ELF-1 (cell line): ENCODE results near the gene IFNA6.
"Not testable (repeated sequence)": the region's sequence is repeated elsewhere in the genome, so short reads cannot be mapped to it uniquely, and the experiment has no call there.

Experiments
- DNase-seq: peaks from one replicate; pipeline ENCODE4 v3.0.0-alpha.2; 2016; ENCODE audit warnings: low read depth, low spot score

IFNA6 gene

DNA sequence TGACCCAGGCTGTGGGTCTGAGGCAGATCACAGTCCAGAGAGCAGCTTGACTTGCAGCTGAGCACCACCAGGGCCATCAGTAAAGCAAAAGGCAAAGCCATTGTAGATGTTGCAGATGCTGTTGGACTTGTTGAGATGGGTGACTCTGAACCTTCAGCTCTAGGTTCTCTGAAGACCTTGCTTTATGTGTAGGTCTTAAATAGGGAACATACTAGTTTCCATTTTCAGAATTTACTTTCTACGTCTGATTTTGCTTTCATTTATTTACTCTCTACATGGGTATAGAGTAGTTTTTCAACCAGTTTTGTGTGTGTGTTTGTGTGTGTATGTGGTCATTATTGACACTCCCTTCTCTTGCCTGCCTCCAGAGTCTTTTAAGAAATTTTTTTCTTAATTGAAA lies at the start of gene IFNA6:
Gene IFNA6, minus strand, starts transcription at position 101 of the 400 bp plus-strand sequence. Its CDS starts 0 bp downstream, at position 101.
- no peak for DNase-seq

DNA sequence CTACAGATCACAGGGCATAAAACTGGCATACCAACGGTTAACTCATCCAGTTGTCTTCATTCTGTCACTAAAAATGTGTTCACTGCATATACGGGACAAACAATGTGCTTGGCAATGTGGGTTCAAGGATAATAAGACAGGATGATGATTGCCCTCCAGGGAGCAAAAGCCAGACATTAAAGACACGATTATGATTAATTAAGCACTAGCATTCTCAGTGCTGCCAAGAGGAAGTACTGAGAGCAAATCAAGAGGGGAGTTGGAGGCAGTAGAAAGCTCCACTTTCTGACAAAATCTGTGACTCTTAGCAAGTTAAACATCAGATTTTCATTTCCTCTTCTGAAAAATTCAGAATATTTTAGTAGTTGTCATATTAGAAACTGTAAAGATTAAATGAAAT lies 49.3 kb upstream of the IFNA6 start:
- DNase-seq: no peak

DNA sequence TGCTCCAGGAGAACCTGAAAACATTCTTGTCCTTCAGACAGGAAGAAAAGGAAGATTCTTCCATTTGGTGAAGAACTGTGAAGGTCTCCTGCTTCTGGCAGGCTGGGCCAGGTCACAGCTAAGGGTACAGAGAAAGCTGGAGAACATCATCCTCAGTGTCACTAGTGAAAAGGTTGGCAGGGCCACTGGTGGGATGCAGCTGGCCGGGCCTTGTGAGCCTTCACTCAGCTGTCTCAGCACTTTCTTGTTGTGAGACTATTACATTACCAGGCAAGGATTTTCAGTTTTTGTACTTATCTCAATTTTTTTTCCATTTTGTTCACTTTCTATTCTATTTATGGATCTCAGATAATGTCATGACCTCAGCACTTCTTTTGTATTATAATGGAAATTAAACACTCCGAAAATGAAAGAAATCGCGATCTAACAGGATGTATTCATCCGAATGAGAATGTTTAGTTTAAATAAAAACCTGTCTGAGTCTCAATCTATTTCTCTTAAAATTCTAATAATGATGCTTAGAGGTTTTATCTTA lies 48.3 kb upstream of the IFNA6 start:
- DNase-seq: no peak

- peak; percentile 76 for DNase-seq
Observed at GRCh38 chr9:21395778-21396717, 45.4 kb upstream of the IFNA6 start.

- peak; percentile 32 for DNase-seq
Observed at GRCh38 chr9:21392270-21392669, 41.6 kb upstream of the IFNA6 start.

GRCh38 chr9:21385131-21385670 lies 34.5 kb upstream of the IFNA6 start, which contains the start of gene IFNA2:
IFNA2 (minus strand) TSS chr9:21385398; CDS start chr9:21385329, 69 bp downstream.
- no peak for DNase-seq

GRCh38 chr9:21383627-21384026 lies 32.9 kb upstream of the IFNA6 start:
- DNase-seq: no peak

GRCh38 chr9:21381448-21382339 lies 31.0 kb upstream of the IFNA6 start:
- DNase-seq: peak; percentile 65

- not testable (repeated sequence) for DNase-seq
Observed at GRCh38 chr9:21371467-21371866, 20.8 kb upstream of the IFNA6 start.

GRCh38 chr9:21367957-21368356 lies 17.3 kb upstream of the IFNA6 start, which contains the start of gene IFNA13:
IFNA13 (minus strand) TSS chr9:21368057; CDS start chr9:21368010, 47 bp downstream.
- no peak for DNase-seq

DNA sequence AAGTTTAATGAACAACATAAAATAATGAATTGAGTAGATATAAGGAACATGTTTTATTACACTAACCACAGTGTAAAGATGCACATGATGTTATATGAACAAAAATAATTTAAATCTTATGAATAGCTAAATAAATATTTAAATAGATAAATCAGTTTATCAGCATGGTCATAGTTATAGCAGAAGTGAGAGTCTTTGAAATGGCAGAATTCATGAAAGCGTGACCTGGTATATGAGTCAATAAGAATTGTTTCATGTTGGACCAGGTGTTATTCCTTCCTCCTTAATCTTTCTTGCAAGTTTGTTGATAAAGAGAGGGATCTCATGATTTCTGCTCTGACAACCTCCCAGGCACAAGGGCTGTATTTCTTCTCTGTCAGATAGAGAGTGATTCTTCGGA lies 16.5 kb upstream of the IFNA6 start:
- DNase-seq: not testable (repeated sequence)

- DNase-seq: no peak
Observed at GRCh38 chr9:21362287-21362686, 11.6 kb upstream of the IFNA6 start.

DNA sequence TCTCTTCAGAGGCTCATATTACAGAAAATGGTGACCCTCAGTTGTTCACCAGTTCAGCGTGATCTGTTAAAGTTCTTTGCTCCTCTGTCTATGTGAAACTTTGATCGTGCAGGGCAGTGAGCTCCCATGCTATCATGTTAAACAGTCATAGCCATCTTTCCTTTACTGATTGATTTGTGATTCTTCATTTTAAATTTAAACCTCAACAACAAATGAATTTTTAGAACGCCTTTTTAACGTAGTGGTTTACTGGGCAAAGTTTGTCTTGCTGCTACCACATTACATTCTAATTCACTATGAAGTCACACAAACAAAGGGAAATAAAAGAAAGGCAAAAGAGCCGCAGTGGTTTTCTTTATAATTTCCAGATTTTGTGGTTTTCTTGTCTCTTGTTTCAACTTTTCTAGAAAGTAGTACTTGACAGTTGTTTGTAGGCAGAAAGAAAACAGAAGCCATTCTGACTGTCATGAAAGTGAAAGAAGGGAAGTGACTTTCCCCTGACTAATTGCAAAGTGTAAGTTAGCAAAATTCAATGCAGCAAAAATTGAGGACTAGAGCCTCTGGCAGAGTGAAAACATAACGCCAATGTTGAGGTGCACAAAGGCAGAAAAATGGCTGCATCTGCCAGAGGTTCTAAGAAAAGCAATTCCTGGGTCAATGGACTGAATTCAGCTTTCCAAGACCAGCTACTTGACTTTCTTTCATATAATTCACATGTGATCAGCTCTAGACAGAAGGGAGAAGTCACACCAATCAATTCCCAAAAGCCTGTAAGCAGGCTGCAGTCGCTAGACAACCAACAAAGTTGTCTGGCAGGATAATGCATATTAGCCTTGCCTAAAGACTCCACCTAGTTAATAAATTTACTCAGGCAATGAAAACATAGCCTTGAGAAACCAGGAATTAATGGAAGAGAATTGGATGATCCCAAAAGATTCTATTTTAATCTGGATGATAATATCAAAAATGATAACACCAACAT lies 7.1 kb upstream of the IFNA6 start:
- DNase-seq: no peak

GRCh38 chr9:21348430-21348970 lies 2.2 kb downstream of the IFNA6 start:
- no peak for DNase-seq

DNA sequence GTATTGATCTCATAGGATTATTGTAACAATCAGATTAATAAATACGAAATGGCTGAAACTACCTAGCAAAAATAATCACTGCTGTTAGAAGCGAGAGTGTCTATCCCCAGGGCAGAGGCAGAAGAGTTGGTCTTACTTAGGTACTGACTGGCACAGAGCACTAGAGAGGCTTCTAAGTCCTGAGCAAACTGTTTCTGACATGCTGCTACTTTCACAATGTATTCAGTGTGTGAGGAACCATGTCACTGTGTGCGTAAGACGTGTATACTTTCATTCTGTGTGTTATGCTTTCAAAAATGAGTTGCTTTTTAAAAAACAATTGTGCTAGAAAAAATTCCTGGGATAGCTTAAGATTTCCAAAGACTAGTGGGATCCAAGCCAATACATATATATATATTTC lies 10.0 kb downstream of the IFNA6 start:
- DNase-seq: no peak

DNA sequence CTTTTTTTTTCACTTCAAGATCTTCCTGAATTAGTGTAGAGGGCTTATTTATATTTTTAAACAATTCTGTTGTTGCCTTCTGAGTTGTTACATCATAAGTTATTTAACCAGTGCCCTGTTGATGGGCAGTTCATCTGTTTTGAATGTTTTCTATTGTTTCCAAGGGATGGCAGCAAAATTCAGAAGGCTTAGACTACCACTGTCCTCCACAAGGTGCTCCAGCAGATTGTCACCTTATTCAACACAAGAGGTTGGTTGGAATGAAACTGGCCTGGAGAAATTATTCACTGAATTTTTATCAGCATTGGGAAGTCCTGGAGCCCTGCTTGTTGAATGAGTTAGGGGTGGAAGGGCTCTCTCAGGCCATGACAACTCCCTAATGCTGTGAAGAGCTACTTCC lies 14.2 kb downstream of the IFNA6 start:
- DNase-seq: no peak

- peak; percentile 89 for DNase-seq
Observed at GRCh38 chr9:21334701-21335632, 15.7 kb downstream of the IFNA6 start, which contains the start of gene KLHL9. KLHL9 (minus strand) TSS chr9:21335404; CDS start chr9:21334859, 545 bp downstream.

DNA sequence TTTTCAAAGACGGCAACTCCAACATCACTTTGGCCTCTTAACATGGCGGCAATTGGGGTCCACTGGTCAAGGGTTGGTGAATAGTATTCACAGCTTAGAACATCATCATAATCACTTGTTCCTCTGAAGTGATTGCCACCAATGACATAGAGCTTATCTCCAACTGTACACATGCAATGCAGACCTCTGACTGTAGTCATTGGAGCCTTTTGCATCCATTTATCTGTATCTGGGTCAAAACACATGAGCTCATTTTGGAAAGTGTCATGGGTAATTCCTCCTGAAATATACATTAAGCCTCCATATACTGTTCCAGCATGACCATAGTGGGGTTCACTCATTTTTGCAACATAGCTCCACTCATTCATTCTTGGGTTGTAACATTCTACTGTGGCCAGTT lies 17.5 kb downstream of the IFNA6 start:
- no peak for DNase-seq
